Nephron progenitor cell (in vitro differentiated cells): ENCODE results near the gene ASH1L.

Experiments used
- DNase-seq: peaks from one replicate; pipeline ENCODE4 v3.0.0; 2021
- H3K27ac Mint-ChIP-seq: 2 replicates; pipeline ENCODE4 v1.8.0; 2021; ENCODE audit warnings: mild to moderate bottlenecking, moderate library complexity, mixed read lengths
- H3K27me3 Mint-ChIP-seq: 2 replicates; pipeline ENCODE4 v1.8.0; 2021; ENCODE audit warnings: mild to moderate bottlenecking, low read depth, mixed read lengths; ENCODE audit not compliant: poor library complexity
- H3K36me3 Mint-ChIP-seq: 2 replicates; pipeline ENCODE4 v1.8.0; 2021; ENCODE audit warnings: low read depth, mixed read lengths
- H3K4me1 Mint-ChIP-seq: 2 replicates; pipeline ENCODE4 v1.8.0; 2021; ENCODE audit warnings: mixed read lengths
- H3K4me3 Mint-ChIP-seq: 2 replicates; pipeline ENCODE4 v1.8.0; 2021; ENCODE audit warnings: mild to moderate bottlenecking, moderate library complexity, mixed read lengths
- H3K9me3 Mint-ChIP-seq: 2 replicates; pipeline ENCODE4 v1.8.0; 2021; ENCODE audit warnings: mild to moderate bottlenecking, moderate library complexity, mixed read lengths
- TF ChIP-seq, protein P1 (sequence below): fragments of 200-600 bp; sonication (generic); IDR thresholded peaks from 2 replicates; pipeline ENCODE4 v1.5.0; 2021; ENCODE audit warnings: antibody characterized with exemption

Gene ASH1L

DNA sequence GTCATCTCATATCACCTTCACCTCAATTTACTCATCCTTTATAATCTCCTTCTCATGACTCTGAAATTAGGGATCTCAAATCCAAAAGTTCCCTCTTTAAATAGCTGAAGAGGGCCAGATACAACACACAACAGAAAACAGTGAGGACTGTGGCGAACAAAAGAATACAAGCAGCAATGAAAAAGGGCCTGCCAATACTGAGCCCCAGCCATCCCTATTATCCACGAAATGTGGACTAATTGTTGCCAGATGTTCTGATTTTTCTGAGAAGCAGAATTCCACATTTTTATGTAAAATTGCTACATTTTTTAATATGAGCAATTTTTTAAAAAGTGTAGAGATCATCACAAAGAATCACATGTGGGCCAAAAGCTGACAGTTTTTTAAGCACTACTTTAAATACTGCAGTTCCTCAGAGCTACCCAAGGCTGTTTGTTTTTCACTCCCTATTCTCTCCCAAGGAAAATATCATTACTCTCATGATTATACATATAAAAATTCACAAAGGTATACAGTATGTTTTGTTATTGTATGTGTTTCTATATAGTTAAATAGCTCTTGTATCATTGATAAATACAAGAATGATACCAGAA lies 90.0 kb downstream of the ASH1L start:
- Mint-ChIP-seq H3K9me3 (peaks cover 22% of the 10 kb centered on the region), H3K27me3 (no peaks in the 10 kb centered on the region), H3K36me3 (peaks cover 69% of the 10 kb centered on the region), H3K27ac (no peak overlapping the region), H3K4me1 (no peaks in the 10 kb centered on the region), H3K4me3 (no peak overlapping the region)
- TF ChIP-seq, protein P1, sequence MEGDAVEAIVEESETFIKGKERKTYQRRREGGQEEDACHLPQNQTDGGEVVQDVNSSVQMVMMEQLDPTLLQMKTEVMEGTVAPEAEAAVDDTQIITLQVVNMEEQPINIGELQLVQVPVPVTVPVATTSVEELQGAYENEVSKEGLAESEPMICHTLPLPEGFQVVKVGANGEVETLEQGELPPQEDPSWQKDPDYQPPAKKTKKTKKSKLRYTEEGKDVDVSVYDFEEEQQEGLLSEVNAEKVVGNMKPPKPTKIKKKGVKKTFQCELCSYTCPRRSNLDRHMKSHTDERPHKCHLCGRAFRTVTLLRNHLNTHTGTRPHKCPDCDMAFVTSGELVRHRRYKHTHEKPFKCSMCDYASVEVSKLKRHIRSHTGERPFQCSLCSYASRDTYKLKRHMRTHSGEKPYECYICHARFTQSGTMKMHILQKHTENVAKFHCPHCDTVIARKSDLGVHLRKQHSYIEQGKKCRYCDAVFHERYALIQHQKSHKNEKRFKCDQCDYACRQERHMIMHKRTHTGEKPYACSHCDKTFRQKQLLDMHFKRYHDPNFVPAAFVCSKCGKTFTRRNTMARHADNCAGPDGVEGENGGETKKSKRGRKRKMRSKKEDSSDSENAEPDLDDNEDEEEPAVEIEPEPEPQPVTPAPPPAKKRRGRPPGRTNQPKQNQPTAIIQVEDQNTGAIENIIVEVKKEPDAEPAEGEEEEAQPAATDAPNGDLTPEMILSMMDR: no peak
- no peak for DNase-seq

DNA sequence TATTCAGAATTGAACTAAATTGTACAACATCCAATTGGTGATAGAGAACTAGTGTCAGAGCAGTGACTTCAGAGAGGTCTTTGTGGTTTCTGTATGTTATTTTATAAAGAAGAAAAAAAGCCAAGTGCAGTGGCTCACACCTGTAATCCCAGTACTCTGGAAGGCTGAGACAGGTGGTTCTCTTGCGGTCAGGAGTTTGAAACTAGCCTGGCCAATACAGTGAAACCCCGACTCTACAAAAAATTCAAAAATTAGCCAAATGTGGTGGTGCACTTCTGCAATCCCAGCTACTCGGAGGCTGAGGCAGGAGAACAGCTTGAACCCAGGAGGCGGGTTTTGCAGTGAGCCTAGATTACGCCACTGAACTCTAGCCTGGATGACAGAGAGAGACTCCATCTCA lies 90.7 kb downstream of the ASH1L start:
- Mint-ChIP-seq H3K27ac (no peak overlapping the region), H3K27me3 (no peaks in the 10 kb centered on the region), H3K36me3 (peaks cover 72% of the 10 kb centered on the region), H3K4me3 (no peak overlapping the region), H3K4me1 (no peaks in the 10 kb centered on the region), H3K9me3 (peaks cover 22% of the 10 kb centered on the region)
- TF ChIP-seq, protein P1: no peak
- DNase-seq: no peak

GRCh38 chr1:155471026-155471425 lies 91.6 kb downstream of the ASH1L start:
- Mint-ChIP-seq H3K27ac (no peak overlapping the region), H3K4me1 (no peaks in the 10 kb centered on the region), H3K4me3 (no peak overlapping the region), H3K36me3 (peaks cover 80% of the 10 kb centered on the region), H3K27me3 (no peaks in the 10 kb centered on the region), H3K9me3 (peaks cover 22% of the 10 kb centered on the region)
- no peak for DNase-seq
- TF ChIP-seq, protein P1: no peak

DNA sequence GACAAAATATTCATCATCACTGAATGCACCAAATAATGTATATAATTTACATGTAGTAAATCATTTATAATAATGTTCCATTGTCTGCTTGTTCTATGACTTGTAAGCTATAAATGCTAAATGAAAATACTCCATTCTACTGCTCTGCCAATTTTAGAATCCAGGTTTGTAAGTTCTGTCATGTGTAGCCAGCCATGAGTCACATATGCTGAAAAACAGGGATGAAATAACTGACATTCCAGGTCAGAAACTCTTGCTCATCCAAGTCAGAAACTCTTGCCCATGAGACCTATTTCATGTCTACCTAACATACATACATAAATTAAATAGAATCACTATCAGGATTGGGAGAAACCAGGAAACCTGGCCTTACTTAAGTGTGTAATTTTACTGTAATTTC lies 95.6 kb downstream of the ASH1L start:
- H3K36me3 Mint-ChIP-seq: peaks cover 62% of the 10 kb centered on the region
- no peak overlapping the region for H3K27ac Mint-ChIP-seq
- H3K9me3 Mint-ChIP-seq: peaks cover 11% of the 10 kb centered on the region
- H3K4me3 Mint-ChIP-seq: no peak overlapping the region
- no peaks in the 10 kb centered on the region for H3K27me3 Mint-ChIP-seq
- DNase-seq: no peak
- H3K4me1 Mint-ChIP-seq: no peaks in the 10 kb centered on the region
- TF ChIP-seq, protein P1: no peak

- TF ChIP-seq, protein P1: no peak
- H3K27ac Mint-ChIP-seq: no peak overlapping the region
- H3K4me3 Mint-ChIP-seq: no peak overlapping the region
- no peaks in the 10 kb centered on the region for H3K27me3 Mint-ChIP-seq
- H3K4me1 Mint-ChIP-seq: no peaks in the 10 kb centered on the region
- peaks cover 59% of the 10 kb centered on the region for H3K36me3 Mint-ChIP-seq
- DNase-seq: no peak
- peaks cover 7% of the 10 kb centered on the region for H3K9me3 Mint-ChIP-seq
Measured at GRCh38 chr1:155466617-155466972, 96.0 kb downstream of the ASH1L start.

GRCh38 chr1:155463865-155464650 lies 98.5 kb downstream of the ASH1L start:
- H3K27me3 Mint-ChIP-seq: no peaks in the 10 kb centered on the region
- TF ChIP-seq, protein P1: no peak
- no peak overlapping the region for H3K4me3 Mint-ChIP-seq
- no peak overlapping the region for H3K27ac Mint-ChIP-seq
- H3K4me1 Mint-ChIP-seq: no peaks in the 10 kb centered on the region
- no peak for DNase-seq
- peaks cover 49% of the 10 kb centered on the region for H3K36me3 Mint-ChIP-seq
- H3K9me3 Mint-ChIP-seq: no peaks in the 10 kb centered on the region
